Stimulated activated CD4-positive, alpha-beta T cell treated with anti-CD3 and anti-CD28 coated beads, Interleukin-4, amount 100 ng/mL, for 4 hours (primary cell): ENCODE data around the gene NAA80.
A peak's percentile ranks its signal among the peaks of the same experiment; 100 is the strongest.
"Not testable (repeated sequence)": the region's sequence is repeated elsewhere in the genome, so short reads cannot be mapped to it uniquely, and the experiment has no call there.

ENCODE experiments used
- DNase-seq, 2 experiments: peaks; one replicate each; pipeline ENCODE4 v3.0.0-alpha.2; 2020

The NAA80 gene

DNA sequence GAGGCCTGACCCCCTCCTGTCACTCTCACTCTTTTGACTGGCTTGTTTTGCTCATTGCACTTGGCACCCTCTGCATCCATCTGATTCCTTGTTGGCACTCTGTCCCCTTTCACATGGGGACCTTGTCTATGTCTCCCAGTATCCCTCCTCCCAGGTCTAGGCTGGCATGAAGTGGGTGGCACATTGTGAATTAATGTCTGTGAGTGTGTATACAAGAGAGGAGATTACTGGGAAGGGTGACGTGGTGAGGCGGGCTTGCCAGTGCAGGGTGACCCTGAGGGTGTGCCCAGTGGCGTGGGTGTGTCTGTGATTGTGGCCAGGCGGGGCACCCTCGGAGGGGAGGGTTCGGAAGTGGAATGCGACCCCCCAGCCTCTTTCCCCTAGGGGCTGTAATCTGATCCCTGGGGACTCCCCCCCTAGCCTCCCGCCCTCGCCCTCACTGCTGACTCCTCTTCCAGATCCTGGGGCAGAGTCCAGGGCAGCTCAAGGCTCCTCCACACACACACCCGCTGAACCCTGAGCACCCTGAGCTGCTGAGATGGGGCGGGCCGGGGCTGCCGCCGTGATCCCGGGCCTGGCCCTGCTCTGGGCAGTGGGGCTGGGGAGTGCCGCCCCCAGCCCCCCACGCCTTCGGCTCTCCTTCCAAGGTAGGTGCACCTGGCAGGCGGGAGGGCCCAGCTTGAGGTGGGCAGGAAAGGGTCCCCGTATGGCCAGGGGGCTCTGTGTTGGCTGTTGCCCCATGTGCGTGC is 30.3 kb downstream of the NAA80 start, which contains the start of gene SEMA3B:
Gene SEMA3B (plus strand): TSS at position 445 of the 749 bp plus-strand sequence. CDS start 94 bp downstream, at position 539.
- DNase-seq, result no peak

GRCh38 chr3:50268276-50268675 is 30.9 kb downstream of the NAA80 start:
- DNase-seq, result no peak

- DNase-seq, result no peak
Observed at GRCh38 chr3:50267280-50267913, 31.8 kb downstream of the NAA80 start.

GRCh38 chr3:50266836-50267235 is 32.4 kb downstream of the NAA80 start:
- DNase-seq, result no peak

DNA sequence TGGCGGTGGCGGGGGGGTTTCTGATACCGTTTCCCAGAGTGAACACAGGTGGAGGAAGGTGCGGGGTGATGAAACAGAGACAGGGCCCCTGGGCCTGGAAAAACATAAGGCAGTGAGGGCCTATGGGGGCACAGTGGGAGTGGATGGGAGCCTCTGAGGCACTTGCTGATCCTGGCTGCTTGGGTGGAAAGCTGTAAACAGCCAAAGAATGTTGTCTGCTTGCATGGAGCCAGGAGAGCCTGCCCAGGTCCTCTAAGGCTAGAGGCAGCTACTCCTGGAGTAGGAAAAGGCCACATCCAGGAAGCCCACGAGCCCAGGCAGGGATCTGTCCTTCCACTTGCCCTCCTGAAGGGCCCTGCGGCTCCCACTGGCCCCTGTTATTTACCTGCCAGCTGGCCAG is 33.2 kb downstream of the NAA80 start:
- DNase-seq, result no peak

DNA sequence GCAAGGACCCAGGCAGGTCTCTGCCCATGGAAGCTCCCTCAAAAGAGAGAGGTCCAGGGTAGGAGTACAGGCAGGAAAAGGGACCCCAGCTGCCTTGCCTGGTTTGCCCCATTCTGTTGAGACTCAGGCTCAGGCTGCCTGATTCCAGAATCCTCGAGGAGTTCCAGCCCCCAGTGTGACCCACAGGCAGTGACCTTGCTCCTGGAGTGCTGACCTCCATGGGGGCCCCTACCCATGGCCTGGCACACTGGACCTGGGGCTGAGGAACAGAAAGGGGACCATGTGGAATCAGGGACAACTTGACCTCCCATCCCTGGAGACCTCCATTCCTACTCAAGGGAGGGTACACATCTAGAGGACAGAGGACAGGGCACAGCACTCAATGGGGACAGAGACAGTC is 33.6 kb downstream of the NAA80 start:
- no peak for DNase-seq

- no peak for DNase-seq
Observed at GRCh38 chr3:50264964-50265485, 34.2 kb downstream of the NAA80 start.

DNA sequence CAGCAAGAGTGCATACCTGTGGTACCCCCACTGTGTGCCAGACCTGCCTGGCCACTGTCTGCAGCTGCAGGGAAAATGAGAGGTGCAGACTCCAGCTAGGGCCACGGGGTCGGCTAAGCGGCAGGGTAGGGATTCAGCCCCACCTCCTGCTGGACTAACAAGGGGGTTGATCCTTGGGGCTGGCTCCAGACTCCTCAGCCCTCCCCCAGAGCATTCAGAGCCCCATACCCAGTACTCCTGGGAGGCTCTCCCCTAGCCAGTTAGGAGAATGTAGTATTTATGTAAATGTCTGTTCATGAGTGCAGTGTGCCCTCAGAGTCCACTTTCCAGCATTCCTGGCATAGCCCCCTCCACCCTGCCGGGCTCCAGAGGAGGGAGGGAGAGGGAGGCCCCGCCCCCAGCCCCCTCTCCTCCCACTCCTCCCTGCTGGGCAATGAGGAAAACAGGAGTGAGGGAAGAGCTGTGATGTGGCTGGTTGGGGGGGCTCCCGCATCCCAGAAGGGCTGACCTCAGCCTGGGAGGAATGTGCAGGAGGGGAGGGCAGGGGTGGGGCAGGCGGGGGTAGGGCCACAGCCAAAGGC is 34.7 kb downstream of the NAA80 start:
- DNase-seq, result no peak

DNA sequence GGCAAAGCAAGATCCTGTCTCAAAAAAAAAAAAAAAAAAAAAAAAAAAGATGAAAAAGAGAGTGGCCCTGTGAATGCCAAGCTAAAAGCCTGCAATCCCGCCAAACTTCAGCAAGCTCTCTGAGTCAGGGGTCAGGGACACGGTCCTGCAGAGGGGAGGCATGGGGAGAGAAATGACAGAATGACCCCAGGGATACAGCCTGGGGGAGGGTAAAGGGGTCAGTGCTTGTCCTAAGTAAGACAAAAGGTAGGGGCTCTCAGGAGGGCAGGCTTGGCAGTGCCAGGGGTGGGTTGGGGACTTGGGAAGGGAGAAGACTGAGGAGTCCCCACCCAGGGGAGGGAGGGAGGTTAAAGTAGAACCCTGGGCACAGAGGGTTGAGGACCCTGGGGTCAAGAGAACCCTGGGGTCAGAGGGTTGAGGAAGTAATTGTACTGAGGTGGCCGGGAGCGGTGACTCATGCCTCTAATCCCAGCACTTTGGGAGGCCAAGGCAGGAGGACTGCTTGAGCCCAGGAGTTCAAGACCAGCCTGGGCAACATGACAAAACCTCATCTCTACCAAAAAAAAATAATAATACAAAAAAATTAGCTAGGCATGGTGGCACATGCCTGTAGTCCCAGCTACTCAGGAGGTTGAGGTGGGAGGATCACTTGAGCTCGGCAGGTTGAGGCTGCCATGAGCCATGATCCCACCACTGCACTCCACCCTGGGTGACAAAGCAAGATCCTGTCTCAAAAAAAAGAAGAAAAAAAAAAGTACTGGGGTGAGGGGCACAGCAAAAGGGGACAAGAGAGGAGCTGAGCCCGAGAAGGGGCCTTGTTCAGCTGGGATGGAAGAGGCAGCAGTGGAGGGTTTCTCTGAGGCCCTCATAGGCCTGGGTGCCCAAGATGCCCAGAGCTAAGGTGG is 35.5 kb downstream of the NAA80 start:
- DNase-seq, result no peak

DNA sequence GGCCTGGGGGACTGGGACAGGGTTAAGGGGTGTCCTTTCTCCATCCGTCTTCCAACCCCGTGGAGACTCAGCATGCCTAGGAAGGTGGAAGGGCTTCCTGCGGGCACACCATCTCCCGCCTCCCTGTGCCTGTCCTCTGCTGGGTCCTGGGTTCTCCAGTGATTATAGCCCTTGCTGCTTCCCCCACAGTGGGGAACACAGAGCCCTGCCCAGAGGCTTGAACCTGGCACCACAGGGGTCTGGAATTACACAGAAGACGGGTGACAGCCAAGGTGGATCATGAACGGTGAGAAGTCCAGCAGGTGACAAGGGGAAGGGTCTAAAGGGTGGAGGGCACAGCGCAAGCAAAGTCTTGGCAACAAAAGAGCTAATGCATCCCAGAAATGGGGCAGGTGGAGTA is 36.4 kb downstream of the NAA80 start:
- DNase-seq, result no peak

GRCh38 chr3:50262200-50262599 is 37.0 kb downstream of the NAA80 start:
- DNase-seq, result not testable (repeated sequence)

- DNase-seq, result no peak
Observed at GRCh38 chr3:50261505-50261904, 37.7 kb downstream of the NAA80 start.

DNA sequence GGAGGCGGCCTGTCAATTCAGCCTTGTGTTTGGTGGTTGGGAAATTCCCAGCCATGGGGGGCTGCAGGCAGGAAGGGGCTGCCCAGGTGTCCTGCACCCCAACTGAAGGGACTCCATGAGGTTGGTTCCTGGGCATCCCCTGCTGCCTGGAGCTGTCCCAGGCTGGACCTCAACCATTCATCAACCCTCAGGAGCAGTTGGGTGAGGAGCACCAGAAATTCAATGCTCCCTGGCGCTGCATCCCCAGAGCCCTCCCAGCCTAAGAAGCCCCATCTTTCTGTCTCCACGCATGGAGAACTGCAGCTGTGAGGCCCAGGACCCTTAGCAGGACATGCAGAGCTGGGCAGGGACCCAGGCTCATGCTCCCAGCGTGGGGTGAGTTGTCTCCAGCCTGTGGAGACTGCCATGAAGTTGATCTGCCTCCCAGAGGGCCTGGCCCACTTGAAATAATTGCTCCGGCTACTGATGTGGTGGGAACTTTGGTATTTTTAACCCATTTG is 38.2 kb downstream of the NAA80 start:
- no peak for DNase-seq

- peak; percentile 72 to 83 for DNase-seq
Observed at GRCh38 chr3:50260027-50260941, 38.9 kb downstream of the NAA80 start.

GRCh38 chr3:50259432-50260026 is 39.7 kb downstream of the NAA80 start:
- no peak for DNase-seq

DNA sequence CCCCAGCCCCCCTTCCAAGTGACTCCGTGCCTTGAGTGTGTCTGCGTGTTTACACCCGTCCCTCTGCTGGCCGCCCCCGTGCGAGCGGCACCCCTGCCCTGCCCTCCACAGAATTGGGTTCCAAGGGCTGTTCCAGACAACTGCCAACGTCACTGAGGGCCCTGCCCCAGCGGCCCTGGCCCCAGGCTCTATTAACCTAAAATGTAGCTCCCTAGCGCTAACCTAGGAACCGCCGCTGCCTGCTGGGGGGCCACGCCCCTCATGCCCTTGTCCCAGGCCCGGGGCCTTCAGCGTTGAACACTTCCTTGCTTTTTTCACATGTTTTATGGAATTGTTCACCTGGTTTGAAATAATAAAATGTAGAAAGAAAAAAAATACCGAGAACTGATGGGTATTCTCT is 40.2 kb downstream of the NAA80 start:
- no peak for DNase-seq

DNA sequence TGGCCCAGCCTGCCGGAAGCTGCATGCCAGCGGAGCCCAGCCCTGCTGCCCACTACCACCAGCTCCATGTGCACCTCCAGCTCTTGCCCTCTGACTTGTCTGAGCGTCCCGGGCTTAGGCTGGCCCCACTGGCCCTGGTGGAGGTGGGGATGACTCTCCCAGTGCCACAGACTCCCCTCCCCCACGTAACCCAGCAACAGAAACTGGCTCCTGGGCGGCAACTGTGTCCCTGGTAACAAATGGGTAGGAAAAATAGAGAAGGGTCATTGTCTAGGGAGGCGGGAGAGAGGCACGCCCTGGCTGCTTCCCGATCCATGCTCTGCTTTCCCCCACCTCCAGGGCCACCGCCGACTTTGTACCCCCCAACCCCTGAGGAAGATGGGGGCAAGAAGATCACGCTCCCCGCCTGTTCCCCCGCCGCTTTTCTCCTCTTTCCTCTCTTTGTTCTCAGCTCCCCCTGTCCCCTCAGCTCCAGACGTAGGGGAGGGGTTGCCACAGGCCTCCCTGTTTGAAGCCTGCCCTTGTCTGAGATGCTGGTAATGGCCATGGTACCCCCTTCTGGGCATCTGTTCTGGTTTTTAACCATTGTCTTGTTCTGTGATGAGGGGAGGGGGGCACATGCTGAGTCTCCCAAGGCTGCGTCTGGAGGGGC is 41.0 kb downstream of the NAA80 start:
- no peak for DNase-seq

- DNase-seq, result no peak
Observed at GRCh38 chr3:50256978-50257890, 42.0 kb downstream of the NAA80 start.

GRCh38 chr3:50255251-50255615 is 44.0 kb downstream of the NAA80 start:
- no peak for DNase-seq
